Measurements from ENCODE around the gene TSR3.

The TSR3 gene

DNA sequence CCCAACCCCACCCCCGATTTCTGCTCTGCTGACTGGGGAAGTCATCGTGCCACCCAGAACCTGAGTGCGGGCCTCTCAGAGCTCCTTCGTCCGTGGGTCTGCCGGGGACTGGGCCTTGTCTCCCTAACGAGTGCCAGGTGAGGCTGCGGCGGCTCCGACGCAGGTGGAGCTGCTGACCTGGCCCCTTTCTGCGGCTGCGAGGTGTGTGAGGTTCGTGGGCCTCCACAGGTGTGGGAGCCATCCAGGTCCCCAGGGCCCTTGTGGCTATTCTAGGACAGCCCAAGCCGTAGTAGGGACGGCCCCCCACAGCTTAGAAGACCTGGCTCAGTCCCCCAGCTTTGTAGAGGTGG lies 39.2 kb downstream of the TSR3 start:
- ATAC-seq, result no peak
- TF ChIP-seq ZFP30 (CRISPR knock-in tag; IDR thresholded peaks at IDR 0.05) (no peak), CSRNP3 (CRISPR knock-in tag; IDR thresholded peaks at IDR 0.05) (no peak), ZNF70 (CRISPR knock-in tag; IDR thresholded peaks at IDR 0.05) (no peak), TSHZ2 (CRISPR knock-in tag; IDR thresholded peaks at IDR 0.05) (no peak), OSR1 (CRISPR knock-in tag; IDR thresholded peaks at IDR 0.05) (no peak), PPARA (CRISPR knock-in tag; IDR thresholded peaks at IDR 0.05; ENCODE audit: borderline replicate concordance) (no peak), ZC3H10 (CRISPR knock-in tag; IDR thresholded peaks at IDR 0.05) (no peak), BACH2 (CRISPR knock-in tag; IDR thresholded peaks at IDR 0.05; ENCODE audit: borderline replicate concordance) (no peak), CSDC2 (CRISPR knock-in tag; IDR thresholded peaks at IDR 0.05) (no peak)

- ATAC-seq, result no peak
- TF ChIP-seq OSR1 (CRISPR knock-in tag; IDR thresholded peaks at IDR 0.05) (no peak), ZC3H10 (CRISPR knock-in tag; IDR thresholded peaks at IDR 0.05) (no peak), TCF4 (CRISPR knock-in tag; IDR thresholded peaks at IDR 0.05; ENCODE audit: borderline replicate concordance) (no peak), ARNTL (CRISPR knock-in tag; IDR thresholded peaks at IDR 0.05; ENCODE audit: borderline replicate concordance, low read depth) (no peak), ZNF70 (CRISPR knock-in tag; IDR thresholded peaks at IDR 0.05) (no peak), ZFP30 (CRISPR knock-in tag; IDR thresholded peaks at IDR 0.05) (no peak), SNAI2 (CRISPR knock-in tag; IDR thresholded peaks at IDR 0.05) (no peak), RARB (CRISPR knock-in tag; IDR thresholded peaks at IDR 0.05) (no peak), ESRRG (CRISPR knock-in tag; IDR thresholded peaks at IDR 0.05) (no peak), CSDC2 (CRISPR knock-in tag; IDR thresholded peaks at IDR 0.05) (no peak), GLIS3 (CRISPR knock-in tag; IDR thresholded peaks at IDR 0.05) (no peak)
Observed at GRCh38 chr16:1311738-1312466, 39.8 kb downstream of the TSR3 start.

GRCh38 chr16:1311212-1311737 lies 40.4 kb downstream of the TSR3 start:
- ATAC-seq, result no peak; the same call in 2 of the 3 replicates
- no peak for TF ChIP-seq CSDC2 (CRISPR knock-in tag; IDR thresholded peaks at IDR 0.05)
- TF ChIP-seq ZFP30 (CRISPR knock-in tag; IDR thresholded peaks at IDR 0.05), result no peak
- no peak for TF ChIP-seq RARB (CRISPR knock-in tag; IDR thresholded peaks at IDR 0.05)
- TF ChIP-seq GLIS3 (CRISPR knock-in tag; IDR thresholded peaks at IDR 0.05), result no peak
- TF ChIP-seq OSR1 (CRISPR knock-in tag; IDR thresholded peaks at IDR 0.05), result no peak
- TF ChIP-seq BACH2 (CRISPR knock-in tag; IDR thresholded peaks at IDR 0.05; ENCODE audit: borderline replicate concordance), result no peak
- TF ChIP-seq ZNF8 (CRISPR knock-in tag; IDR thresholded peaks at IDR 0.05), result no peak
- no peak for TF ChIP-seq ESRRG (CRISPR knock-in tag; IDR thresholded peaks at IDR 0.05)
- no peak for TF ChIP-seq ARNTL (CRISPR knock-in tag; IDR thresholded peaks at IDR 0.05; ENCODE audit: borderline replicate concordance, low read depth)
- no peak for TF ChIP-seq ISL1 (CRISPR knock-in tag; IDR thresholded peaks at IDR 0.05)
- no peak for TF ChIP-seq ZC3H10 (CRISPR knock-in tag; IDR thresholded peaks at IDR 0.05)
- TF ChIP-seq SNAI2 (CRISPR knock-in tag; IDR thresholded peaks at IDR 0.05), result no peak
- TF ChIP-seq, protein P1, sequence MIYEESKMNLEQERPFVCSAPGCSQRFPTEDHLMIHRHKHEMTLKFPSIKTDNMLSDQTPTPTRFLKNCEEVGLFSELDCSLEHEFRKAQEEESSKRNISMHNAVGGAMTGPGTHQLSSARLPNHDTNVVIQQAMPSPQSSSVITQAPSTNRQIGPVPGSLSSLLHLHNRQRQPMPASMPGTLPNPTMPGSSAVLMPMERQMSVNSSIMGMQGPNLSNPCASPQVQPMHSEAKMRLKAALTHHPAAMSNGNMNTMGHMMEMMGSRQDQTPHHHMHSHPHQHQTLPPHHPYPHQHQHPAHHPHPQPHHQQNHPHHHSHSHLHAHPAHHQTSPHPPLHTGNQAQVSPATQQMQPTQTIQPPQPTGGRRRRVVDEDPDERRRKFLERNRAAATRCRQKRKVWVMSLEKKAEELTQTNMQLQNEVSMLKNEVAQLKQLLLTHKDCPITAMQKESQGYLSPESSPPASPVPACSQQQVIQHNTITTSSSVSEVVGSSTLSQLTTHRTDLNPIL (CRISPR knock-in tag; IDR thresholded peaks at IDR 0.05; ENCODE audit: low read depth), result no peak
- TF ChIP-seq TOX (CRISPR knock-in tag; IDR thresholded peaks at IDR 0.05; ENCODE audit: borderline replicate concordance), result no peak
- no peak for TF ChIP-seq ZFP3 (CRISPR knock-in tag; IDR thresholded peaks at IDR 0.05)
- TF ChIP-seq PPARA (CRISPR knock-in tag; IDR thresholded peaks at IDR 0.05; ENCODE audit: borderline replicate concordance), result no peak
- TF ChIP-seq, protein P2, sequence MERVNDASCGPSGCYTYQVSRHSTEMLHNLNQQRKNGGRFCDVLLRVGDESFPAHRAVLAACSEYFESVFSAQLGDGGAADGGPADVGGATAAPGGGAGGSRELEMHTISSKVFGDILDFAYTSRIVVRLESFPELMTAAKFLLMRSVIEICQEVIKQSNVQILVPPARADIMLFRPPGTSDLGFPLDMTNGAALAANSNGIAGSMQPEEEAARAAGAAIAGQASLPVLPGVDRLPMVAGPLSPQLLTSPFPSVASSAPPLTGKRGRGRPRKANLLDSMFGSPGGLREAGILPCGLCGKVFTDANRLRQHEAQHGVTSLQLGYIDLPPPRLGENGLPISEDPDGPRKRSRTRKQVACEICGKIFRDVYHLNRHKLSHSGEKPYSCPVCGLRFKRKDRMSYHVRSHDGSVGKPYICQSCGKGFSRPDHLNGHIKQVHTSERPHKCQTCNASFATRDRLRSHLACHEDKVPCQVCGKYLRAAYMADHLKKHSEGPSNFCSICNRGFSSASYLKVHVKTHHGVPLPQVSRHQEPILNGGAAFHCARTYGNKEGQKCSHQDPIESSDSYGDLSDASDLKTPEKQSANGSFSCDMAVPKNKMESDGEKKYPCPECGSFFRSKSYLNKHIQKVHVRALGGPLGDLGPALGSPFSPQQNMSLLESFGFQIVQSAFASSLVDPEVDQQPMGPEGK (CRISPR knock-in tag; IDR thresholded peaks at IDR 0.05; ENCODE audit: borderline replicate concordance), result no peak
